ENCODE measurements around the gene FMNL2.

DNA sequence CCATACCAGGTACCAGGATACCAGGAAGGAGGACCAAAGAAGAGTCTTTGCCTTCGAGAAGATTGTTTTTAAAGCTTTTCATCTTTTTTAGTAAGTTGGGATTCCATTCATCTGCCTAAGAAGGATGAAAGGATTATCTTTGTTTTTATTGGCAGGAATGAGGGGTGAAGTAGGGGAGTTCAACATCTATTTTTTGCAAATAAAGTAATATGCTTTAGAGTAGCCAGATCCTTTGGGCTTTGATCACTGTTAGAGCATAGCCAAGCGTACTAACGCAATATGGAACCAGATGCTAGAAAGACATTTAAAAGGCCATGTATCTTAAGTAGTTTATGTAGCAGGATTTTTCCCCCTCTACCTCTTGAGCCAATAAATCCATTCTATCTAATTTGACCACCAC, 249.3 kb downstream of the FMNL2 start:
- TF ChIP-seq POLR2A (IDR thresholded peaks at IDR 0.05; ENCODE audit: low read length) (no peak), GATA1 (IDR thresholded peaks at IDR 0.05; ENCODE audit: low read depth, low read length) (no peak)

All from erythroblast (primary cell).